GM12891 (cell line): ENCODE results near the gene SDC4.

Experiments
- POLR2A ChIP-seq: IDR thresholded peaks from 2 replicates; pipeline ENCODE4 v1.6.1; 2011; ENCODE audit warnings: low read depth, low read length, control low read depth
- POLR2AphosphoS5 ChIP-seq: IDR thresholded peaks from 2 replicates; pipeline ENCODE4 v1.6.1; 2011; ENCODE audit warnings: low read depth, low read length, control low read depth
- TAF1 ChIP-seq: IDR thresholded peaks from 2 replicates; pipeline ENCODE4 v1.6.1; 2011; ENCODE audit warnings: low read depth, low read length, control low read depth

- TF ChIP-seq POLR2AphosphoS5 (no peak), POLR2A (no peak), TAF1 (no peak)
These were observed 17.3 kb upstream of the SDC4 start for GRCh38 chr20:45365444-45365970.
